ENCODE data around the gene AQP12B.

- TF ChIP-seq POLR2A (IDR thresholded peaks at IDR 0.05): no peak
- no peak for TF ChIP-seq CTCF (IDR thresholded peaks at IDR 0.05)
These were observed 24.5 kb upstream of the AQP12B start for GRCh38 chr2:240707043-240707756.
